Vagina (tissue), 2 donors: ENCODE data around the gene LRRC18. TPM values are rescaled to one million over a fixed set of nuclear protein-coding genes. Genes with fewer than 3 reads are reported as not detected.
A peak's percentile ranks its signal among the peaks of the same experiment; 100 is the strongest.

ENCODE experiments used
- DNase-seq, 2 donors: peaks; one replicate each; pipeline ENCODE4 v3.0.0-alpha.2; 2017; ENCODE audit errors: extremely low spot score in 2 of 2
- H3K27ac ChIP-seq: fragments of 200-600 bp; sonication (generic); one replicate; pipeline ENCODE4 v1.5.1; 2019
- H3K27me3 ChIP-seq: fragments of 200-600 bp; sonication (generic); one replicate; pipeline ENCODE4 v1.5.1; 2019
- H3K36me3 ChIP-seq, 2 donors: fragments of 200-600 bp; sonication (generic); one replicate each; pipeline ENCODE4 v1.5.1; 2017 to 2019
- H3K4me1 ChIP-seq: fragments of 200-600 bp; sonication (generic); one replicate; pipeline ENCODE4 v1.5.1; 2019
- H3K4me3 ChIP-seq, 2 donors: fragments of 200-600 bp; sonication (generic); 1 replicate in 1 of 2; 2 replicates in 1 of 2; pipeline ENCODE4 v1.5.1; 2016 to 2019
- H3K9me3 ChIP-seq: fragments of 200-600 bp; sonication (generic); one replicate; pipeline ENCODE4 v1.5.1; 2019
- POLR2A ChIP-seq, 2 donors: fragments of 450-650 bp; IDR thresholded peaks; one replicate each; pipeline ENCODE4 v1.6.1; 2017; ENCODE audit warnings: antibody characterized with exemption in 2 of 2, mild to moderate bottlenecking in 2 of 2, moderate library complexity in 2 of 2
- POLR2AphosphoS5 ChIP-seq, 2 donors: sonication (generic); formaldehyde crosslinking; IDR thresholded peaks; one replicate each; pipeline ENCODE4 v1.9.0; 2017; ENCODE audit warnings: antibody characterized with exemption in 2 of 2, mild to moderate bottlenecking in 2 of 2, low read depth in 1 of 2; ENCODE audit not compliant: insufficient read depth in 1 of 2
- intact Hi-C: fragments of 100-400 bp; cut with DNase I; formaldehyde crosslinking; loops from one replicate; pipeline ENCODE4 v1.15.1; 2023
- total RNA-seq: library from RNA; depleted of rRNA; stranded (reverse); fragments of >200 nt; gene quantifications from one replicate; pipeline ENCODE4 v1.2.3, GENCODE V29; 2016
- TF ChIP-seq, protein P1 (sequence below), 3 experiments: fragments of 450-650 bp in 2 of 3; fragments of 200-600 bp in 1 of 3; sonication (generic) in 1 of 3; IDR thresholded peaks; one replicate each; pipeline ENCODE4 v1.5.1; 2017 to 2019; ENCODE audit warnings: antibody characterized with exemption in 3 of 3, mild to moderate bottlenecking in 2 of 3, moderate library complexity in 2 of 3

LRRC18 gene
- total RNA-seq, 1 donor from 2014 or later = not detected

DNA sequence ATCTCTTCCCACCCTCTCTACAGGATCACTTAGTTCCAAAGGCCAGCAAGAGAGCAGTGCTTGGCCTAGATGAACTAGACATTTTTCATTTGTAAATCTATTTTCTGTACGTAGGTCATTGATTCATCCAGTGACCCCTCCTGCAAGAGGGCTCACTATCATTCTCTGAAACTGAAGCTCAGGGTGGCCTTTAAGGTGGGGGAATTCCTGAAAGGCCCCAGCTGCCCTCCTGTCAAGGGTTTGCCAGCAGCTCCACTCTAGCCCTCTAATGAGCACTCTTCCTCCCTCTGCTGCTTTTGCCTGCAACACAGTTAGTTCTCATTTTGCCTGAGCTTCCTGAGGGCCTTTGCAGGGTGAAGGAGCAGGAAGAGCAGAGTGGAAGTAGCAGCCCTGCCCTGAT, 41.2 kb downstream of the LRRC18 start:
- Histone ChIP-seq H3K36me3 (no peaks in the 10 kb centered on the region), H3K27ac (no peak overlapping the region), H3K4me1 (no peaks in the 10 kb centered on the region), H3K9me3 (no peaks in the 10 kb centered on the region), H3K4me3 (no peak overlapping the region), H3K27me3 (no peaks in the 10 kb centered on the region)
- intact Hi-C loops = no loop called here
- DNase-seq = no peak
- TF ChIP-seq POLR2AphosphoS5 (IDR thresholded peaks at IDR 0.05; ENCODE audit: insufficient read depth in 1 of 2, low read depth in 1 of 2) (no peak), POLR2A (IDR thresholded peaks at IDR 0.05) (no peak)
- TF ChIP-seq, protein P1, sequence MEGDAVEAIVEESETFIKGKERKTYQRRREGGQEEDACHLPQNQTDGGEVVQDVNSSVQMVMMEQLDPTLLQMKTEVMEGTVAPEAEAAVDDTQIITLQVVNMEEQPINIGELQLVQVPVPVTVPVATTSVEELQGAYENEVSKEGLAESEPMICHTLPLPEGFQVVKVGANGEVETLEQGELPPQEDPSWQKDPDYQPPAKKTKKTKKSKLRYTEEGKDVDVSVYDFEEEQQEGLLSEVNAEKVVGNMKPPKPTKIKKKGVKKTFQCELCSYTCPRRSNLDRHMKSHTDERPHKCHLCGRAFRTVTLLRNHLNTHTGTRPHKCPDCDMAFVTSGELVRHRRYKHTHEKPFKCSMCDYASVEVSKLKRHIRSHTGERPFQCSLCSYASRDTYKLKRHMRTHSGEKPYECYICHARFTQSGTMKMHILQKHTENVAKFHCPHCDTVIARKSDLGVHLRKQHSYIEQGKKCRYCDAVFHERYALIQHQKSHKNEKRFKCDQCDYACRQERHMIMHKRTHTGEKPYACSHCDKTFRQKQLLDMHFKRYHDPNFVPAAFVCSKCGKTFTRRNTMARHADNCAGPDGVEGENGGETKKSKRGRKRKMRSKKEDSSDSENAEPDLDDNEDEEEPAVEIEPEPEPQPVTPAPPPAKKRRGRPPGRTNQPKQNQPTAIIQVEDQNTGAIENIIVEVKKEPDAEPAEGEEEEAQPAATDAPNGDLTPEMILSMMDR (IDR thresholded peaks at IDR 0.05) = no peak

DNA sequence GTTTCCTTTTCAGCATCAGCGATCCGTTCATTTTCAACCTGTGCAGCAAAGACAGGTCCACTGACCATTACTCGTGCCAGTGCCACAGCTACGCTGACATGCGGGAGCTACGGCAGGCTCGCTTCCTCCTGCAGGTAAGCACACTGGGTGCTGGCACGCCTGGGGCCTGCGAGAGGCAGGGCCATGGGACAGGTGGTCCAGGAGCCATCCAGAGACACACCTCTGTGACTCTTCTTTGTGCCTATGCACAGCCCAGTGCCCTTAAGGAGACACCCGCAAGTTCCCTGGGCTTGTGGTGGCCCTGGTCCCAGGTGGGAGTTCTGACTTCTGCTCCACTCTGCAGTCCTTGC, 42.2 kb downstream of the LRRC18 start:
- peak in 1 of 2 donors; percentile 69 for DNase-seq
- Histone ChIP-seq H3K27me3 (no peaks in the 10 kb centered on the region), H3K4me1 (no peaks in the 10 kb centered on the region), H3K36me3 (no peaks in the 10 kb centered on the region), H3K4me3 (no peak overlapping the region), H3K27ac (no peak overlapping the region), H3K9me3 (no peaks in the 10 kb centered on the region)
- intact Hi-C loops = no loop called here
- TF ChIP-seq, protein P1 (IDR thresholded peaks at IDR 0.05) = no peak
- TF ChIP-seq POLR2A (IDR thresholded peaks at IDR 0.05) (no peak), POLR2AphosphoS5 (IDR thresholded peaks at IDR 0.05; ENCODE audit: insufficient read depth in 1 of 2, low read depth in 1 of 2) (no peak)

DNA sequence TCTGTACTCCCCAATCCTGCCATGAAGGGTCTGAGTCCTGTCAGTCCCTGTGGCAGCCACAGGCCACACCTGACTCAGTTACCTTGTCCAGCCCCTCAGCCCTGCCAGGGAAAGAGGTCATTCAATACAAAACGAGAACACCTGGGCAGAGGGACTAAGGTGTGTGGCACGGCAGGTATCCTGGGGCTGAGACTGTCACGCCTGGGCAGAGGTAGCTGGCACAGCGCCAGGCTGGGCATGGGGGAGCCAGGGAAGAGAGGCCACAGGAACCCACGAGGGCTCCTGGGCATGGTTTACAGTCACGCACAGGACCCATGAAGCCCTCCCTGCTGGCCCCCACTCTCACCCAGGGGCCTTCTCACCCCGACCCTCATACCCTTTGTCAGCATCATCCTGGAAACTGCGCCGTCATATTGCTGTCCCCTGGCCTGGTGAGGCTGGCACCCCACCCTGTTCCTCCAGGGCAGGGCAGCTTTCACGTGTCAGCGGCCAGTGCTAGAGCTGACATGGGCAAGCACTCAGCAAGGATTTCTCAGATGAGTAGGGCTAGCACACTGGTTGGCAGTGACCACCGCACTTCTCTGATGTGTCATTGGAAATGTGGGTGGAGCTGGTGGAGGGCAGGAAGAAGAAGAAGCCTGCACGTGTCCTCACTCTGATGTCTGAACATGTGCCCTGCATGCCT, 42.7 kb downstream of the LRRC18 start:
- TF ChIP-seq, protein P1 (IDR thresholded peaks at IDR 0.05) = no peak
- TF ChIP-seq POLR2A (IDR thresholded peaks at IDR 0.05) (no peak), POLR2AphosphoS5 (IDR thresholded peaks at IDR 0.05; ENCODE audit: insufficient read depth in 1 of 2, low read depth in 1 of 2) (no peak)
- H3K9me3 ChIP-seq = no peaks in the 10 kb centered on the region
- H3K36me3 ChIP-seq = no peaks in the 10 kb centered on the region
- intact Hi-C loops = no loop called here
- no peak overlapping the region for H3K4me3 ChIP-seq
- no peak overlapping the region for H3K27ac ChIP-seq
- no peaks in the 10 kb centered on the region for H3K27me3 ChIP-seq
- peak in 1 of 2 donors; percentile 70 for DNase-seq
- H3K4me1 ChIP-seq = no peaks in the 10 kb centered on the region

GRCh38 chr10:48895803-48896195, 43.8 kb downstream of the LRRC18 start:
- H3K36me3 ChIP-seq = no peaks in the 10 kb centered on the region
- intact Hi-C loops = no loop called here
- no peak overlapping the region for H3K4me3 ChIP-seq
- no peak overlapping the region for H3K27ac ChIP-seq
- H3K4me1 ChIP-seq = no peaks in the 10 kb centered on the region
- no peak for DNase-seq
- no peaks in the 10 kb centered on the region for H3K9me3 ChIP-seq
- no peaks in the 10 kb centered on the region for H3K27me3 ChIP-seq
- TF ChIP-seq, protein P1 (IDR thresholded peaks at IDR 0.05) = no peak
- no peak for TF ChIP-seq POLR2A (IDR thresholded peaks at IDR 0.05)
- no peak for TF ChIP-seq POLR2AphosphoS5 (IDR thresholded peaks at IDR 0.05; ENCODE audit: insufficient read depth in 1 of 2, low read depth in 1 of 2)
